ENCODE data around the gene FADS2. TPM values are rescaled to one million over a fixed set of nuclear protein-coding genes. Genes with fewer than 3 reads are reported as not detected.
A peak's percentile ranks its signal among the peaks of the same experiment; 100 is the strongest.

The FADS2 gene
- total RNA-seq, 4 donors from 2014 or later, result 130 to 455 (median 327) TPM

GRCh38 chr11:61853698-61854169 is 25.6 kb downstream of the FADS2 start:
- Histone ChIP-seq H3K4me1 (peaks cover 3% of the 10 kb centered on the region), H3K36me3 (peaks cover 11% of the 10 kb centered on the region), H3K4me3 (no peak overlapping the region), H3K27me3 (no peaks in the 10 kb centered on the region), H3K27ac (no peak overlapping the region), H3K9me3 (no peaks in the 10 kb centered on the region)
- no peak for DNase-seq (ENCODE audit: low spot score in 2 of 2)
- no CpG with 5 or more reads among the region's 13 CpGs for WGBS
- TF ChIP-seq CTCF (IDR thresholded peaks at IDR 0.05) (no peak), EP300 (IDR thresholded peaks at IDR 0.05) (no peak), POLR2AphosphoS5 (IDR thresholded peaks at IDR 0.05) (no peak), POLR2A (IDR thresholded peaks at IDR 0.05) (no peak)

GRCh38 chr11:61854206-61854895 is 26.3 kb downstream of the FADS2 start:
- 88% methylated on average over 14 of the region's 17 CpGs for WGBS
- H3K36me3 ChIP-seq, result peaks cover 15% of the 10 kb centered on the region

GRCh38 chr11:61854966-61855714 is 27.0 kb downstream of the FADS2 start:
- Histone ChIP-seq H3K4me1 (peaks cover 3% of the 10 kb centered on the region), H3K27me3 (no peaks in the 10 kb centered on the region), H3K4me3 (no peak overlapping the region), H3K9me3 (no peaks in the 10 kb centered on the region), H3K27ac (peak overlapping the region; percentile 18), H3K36me3 (peaks cover 11% of the 10 kb centered on the region)
- TF ChIP-seq EP300 (IDR thresholded peaks at IDR 0.05), result no peak
- TF ChIP-seq POLR2A (IDR thresholded peaks at IDR 0.05), result no peak
- TF ChIP-seq CTCF (IDR thresholded peaks at IDR 0.05), result no peak
- TF ChIP-seq POLR2AphosphoS5 (IDR thresholded peaks at IDR 0.05), result no peak
- WGBS, result 87% methylated on average over 8 of the region's 14 CpGs
- DNase-seq (ENCODE audit: low spot score in 2 of 2), result no peak

More at GRCh38 chr11:61854206-61854895, 26.3 kb downstream of the FADS2 start:
- Histone ChIP-seq H3K4me1 (peaks cover 3% of the 10 kb centered on the region), H3K27me3 (no peaks in the 10 kb centered on the region), H3K27ac (no peak overlapping the region), H3K9me3 (no peaks in the 10 kb centered on the region), H3K4me3 (no peak overlapping the region)
- TF ChIP-seq EP300 (IDR thresholded peaks at IDR 0.05), result no peak
- no peak for TF ChIP-seq POLR2A (IDR thresholded peaks at IDR 0.05)
- no peak for TF ChIP-seq POLR2AphosphoS5 (IDR thresholded peaks at IDR 0.05)
- no peak for TF ChIP-seq CTCF (IDR thresholded peaks at IDR 0.05)
- DNase-seq (ENCODE audit: low spot score in 2 of 2), result no peak

GRCh38 chr11:61855939-61856680 is 28.0 kb downstream of the FADS2 start:
- WGBS, result 100% methylated on average over 4 of the region's 12 CpGs
- DNase-seq (ENCODE audit: low spot score in 2 of 2), result no peak

More at GRCh38 chr11:61855939-61856680, 28.0 kb downstream of the FADS2 start:
- no peaks in the 10 kb centered on the region for H3K27me3 ChIP-seq
- no peak overlapping the region for H3K4me3 ChIP-seq
- no peak overlapping the region for H3K27ac ChIP-seq
- no peak for TF ChIP-seq POLR2A (IDR thresholded peaks at IDR 0.05)
- TF ChIP-seq CTCF (IDR thresholded peaks at IDR 0.05), result no peak
- no peak for TF ChIP-seq EP300 (IDR thresholded peaks at IDR 0.05)
- TF ChIP-seq POLR2AphosphoS5 (IDR thresholded peaks at IDR 0.05), result no peak
- H3K4me1 ChIP-seq, result peaks cover under 1% of the 10 kb centered on the region
- peaks cover 11% of the 10 kb centered on the region for H3K36me3 ChIP-seq
- H3K9me3 ChIP-seq, result no peaks in the 10 kb centered on the region
